Measurements from ENCODE around the gene OR51B6.
"Not testable (repeated sequence)": the region's sequence is repeated elsewhere in the genome, so short reads cannot be mapped to it uniquely, and the experiment has no call there.

OR51B6 gene

GRCh38 chr11:5366365-5366764 lies 15.1 kb downstream of the OR51B6 start:
- not testable (repeated sequence) for DNase-seq

DNA sequence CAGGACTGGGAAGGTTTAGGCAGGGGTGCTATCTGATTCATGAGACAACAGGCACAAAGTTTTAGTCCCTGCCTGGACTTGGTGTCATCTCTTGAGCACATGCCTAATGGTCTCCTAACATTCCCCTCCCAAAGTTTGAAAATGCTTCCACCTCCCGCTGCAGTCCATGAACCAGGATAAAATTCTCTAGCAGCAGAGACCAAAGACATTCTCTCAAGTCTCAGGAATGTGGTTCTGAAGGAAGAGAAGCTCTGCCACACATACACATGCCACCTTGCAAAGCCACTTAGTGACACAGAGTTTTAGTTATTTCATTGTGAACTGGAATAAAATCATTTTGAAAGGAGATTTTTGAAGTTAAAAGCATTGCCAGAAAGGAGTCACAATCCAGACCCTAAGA lies 15.5 kb downstream of the OR51B6 start:
- no peak for DNase-seq

- no peak for DNase-seq
These were observed 16.3 kb downstream of the OR51B6 start for GRCh38 chr11:5367448-5368074.

- no peak for DNase-seq
These were observed 17.3 kb downstream of the OR51B6 start for GRCh38 chr11:5368502-5369043.

DNA sequence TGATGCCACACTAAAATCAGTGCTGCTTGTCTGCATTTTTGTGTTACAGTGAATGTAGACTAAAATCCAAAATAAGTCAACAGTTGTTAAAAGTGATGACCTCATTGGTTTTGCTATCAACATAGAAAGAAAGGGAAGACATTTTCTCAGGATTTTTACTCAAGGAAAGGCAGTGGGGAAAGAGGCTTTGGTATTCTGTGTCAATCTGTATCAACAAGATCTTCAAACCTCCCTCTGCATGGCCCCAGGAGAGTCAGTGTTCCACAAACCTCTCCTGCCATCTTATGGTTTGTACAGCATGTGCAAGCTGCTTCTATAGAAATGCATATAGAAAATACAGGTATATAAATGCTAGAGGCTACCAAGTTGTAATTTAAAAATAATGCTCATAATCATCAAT lies 18.5 kb downstream of the OR51B6 start:
- no peak for DNase-seq

- peak; percentile 13 for DNase-seq
These were observed 29.5 kb downstream of the OR51B6 start for GRCh38 chr11:5380740-5381342.

DNA sequence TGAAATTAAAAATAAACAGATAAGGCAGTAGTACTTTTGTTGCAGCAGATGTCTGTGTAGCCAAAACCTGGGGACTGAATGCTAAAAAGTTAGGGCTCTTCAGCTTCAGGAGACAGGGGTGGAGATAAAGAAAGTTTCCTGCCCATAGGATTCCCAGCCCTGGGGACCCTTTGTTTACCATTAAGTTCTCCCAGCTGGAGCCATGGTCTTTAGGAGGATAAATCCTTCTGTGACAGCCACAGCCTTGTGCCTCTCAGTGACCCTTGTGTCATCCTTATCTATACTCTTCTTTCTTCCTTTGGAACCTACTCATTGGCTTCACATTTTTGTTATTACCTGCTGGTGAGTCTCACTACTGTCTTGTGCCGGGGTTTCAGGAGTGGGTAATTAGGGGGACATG lies 32.3 kb downstream of the OR51B6 start, which contains the start of gene OR51M1:
Gene OR51M1 (plus strand): TSS at position 237 of the 400 bp plus-strand sequence. CDS start 5,587 bp downstream, outside the sequence.
- no peak for DNase-seq

GRCh38 chr11:5384335-5384734 lies 33.0 kb downstream of the OR51B6 start:
- DNase-seq: no peak

- no peak for DNase-seq
These were observed 38.9 kb downstream of the OR51B6 start for GRCh38 chr11:5390210-5390609.

GRCh38 chr11:5394091-5394490 lies 42.8 kb downstream of the OR51B6 start:
- DNase-seq: no peak

DNA sequence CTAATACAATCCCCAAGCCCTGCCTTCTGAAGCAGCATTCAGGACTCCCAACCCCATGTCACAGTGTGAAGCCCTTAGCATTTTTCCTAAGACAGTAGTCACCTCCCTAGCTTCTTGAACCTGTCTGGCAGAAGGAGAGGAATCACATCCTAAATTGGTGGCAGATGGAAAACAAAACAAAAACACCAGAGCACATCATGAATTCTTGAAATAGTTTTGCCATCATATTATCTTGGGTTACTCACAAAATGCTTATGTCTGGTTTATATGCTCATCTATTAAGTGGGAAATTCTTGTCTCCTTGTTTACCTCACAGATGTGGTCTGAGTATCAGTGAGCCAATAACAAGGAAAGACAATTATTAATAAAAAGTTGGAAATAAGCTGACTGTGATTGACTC lies 47.6 kb downstream of the OR51B6 start:
- DNase-seq: no peak
